Effector memory CD8-positive, alpha-beta T cell (primary cell): Measurements from ENCODE around the gene SNX32.

Experiments used
- ATAC-seq: fragments of 150-1000 bp; cut with Tn5 transposase; replicated peaks from 2 replicates; pipeline ENCODE4 v1.10.0; 2021; ENCODE audit warnings: mild to moderate bottlenecking, moderate library complexity
- DNase-seq, 3 experiments: peaks; one replicate each; pipeline ENCODE4 v3.0.0; 2021
- H3K27ac Mint-ChIP-seq, 2 donors: one replicate each; pipeline ENCODE4 v1.8.0; 2022; ENCODE audit warnings: mild to moderate bottlenecking in 2 of 2, mixed read lengths in 2 of 2, moderate library complexity in 2 of 2
- H3K27me3 Mint-ChIP-seq, 2 donors: one replicate each; pipeline ENCODE4 v1.8.0; 2022; ENCODE audit warnings: mixed read lengths in 2 of 2
- H3K36me3 Mint-ChIP-seq: one replicate; pipeline ENCODE4 v1.8.0; 2022; ENCODE audit warnings: mild to moderate bottlenecking, moderate library complexity, mixed read lengths; ENCODE audit not compliant: insufficient read depth
- H3K4me1 Mint-ChIP-seq, 2 donors: one replicate each; pipeline ENCODE4 v1.8.0; 2022; ENCODE audit warnings: low read depth in 2 of 2, mixed read lengths in 2 of 2
- H3K4me3 Mint-ChIP-seq, 2 donors: one replicate each; pipeline ENCODE4 v1.8.0; 2022; ENCODE audit warnings: mild to moderate bottlenecking in 2 of 2, mixed read lengths in 2 of 2, moderate library complexity in 2 of 2
- H3K9me3 Mint-ChIP-seq, 2 donors: one replicate each; pipeline ENCODE4 v1.8.0; 2022; ENCODE audit warnings: mixed read lengths in 2 of 2

The SNX32 gene

GRCh38 chr11:65808744-65809341 is 24.9 kb upstream of the SNX32 start:
- H3K4me1 Mint-ChIP-seq = no peaks in the 10 kb centered on the region
- ATAC-seq (no peak), DNase-seq (no peak)
- peaks cover 18 to 31% of the 10 kb centered on the region in 2 donors for H3K27me3 Mint-ChIP-seq
- H3K9me3 Mint-ChIP-seq = no peaks in the 10 kb centered on the region
- peak overlapping the region in 1 of 2 donors; percentile 25 for H3K27ac Mint-ChIP-seq
- H3K36me3 Mint-ChIP-seq = no peaks in the 10 kb centered on the region
- no peak overlapping the region for H3K4me3 Mint-ChIP-seq

GRCh38 chr11:65809496-65809895 is 24.3 kb upstream of the SNX32 start:
- H3K4me1 Mint-ChIP-seq = no peaks in the 10 kb centered on the region

GRCh38 chr11:65810046-65810868 is 23.5 kb upstream of the SNX32 start:
- H3K27me3 Mint-ChIP-seq = peaks cover 8 to 20% of the 10 kb centered on the region in 2 donors
- no peaks in the 10 kb centered on the region for H3K36me3 Mint-ChIP-seq
- peak; percentile 57 for ATAC-seq
- no peaks in the 10 kb centered on the region for H3K9me3 Mint-ChIP-seq
- peak overlapping the region in 1 of 2 donors; percentile 49 for H3K27ac Mint-ChIP-seq
- no peak for DNase-seq
- no peaks in the 10 kb centered on the region for H3K4me1 Mint-ChIP-seq
- H3K4me3 Mint-ChIP-seq = no peak overlapping the region

More at GRCh38 chr11:65809496-65809895, 24.3 kb upstream of the SNX32 start:
- ATAC-seq = no peak
- Mint-ChIP-seq H3K27ac (no peak overlapping the region), H3K9me3 (no peaks in the 10 kb centered on the region), H3K36me3 (no peaks in the 10 kb centered on the region), H3K4me3 (no peak overlapping the region), H3K27me3 (peaks cover 11 to 24% of the 10 kb centered on the region in 2 donors)
- no peak for DNase-seq

- H3K9me3 Mint-ChIP-seq = no peaks in the 10 kb centered on the region
- peaks cover 8 to 20% of the 10 kb centered on the region in 2 donors for H3K27me3 Mint-ChIP-seq
- H3K4me3 Mint-ChIP-seq = no peak overlapping the region
- no peaks in the 10 kb centered on the region for H3K4me1 Mint-ChIP-seq
- no peaks in the 10 kb centered on the region for H3K36me3 Mint-ChIP-seq
- no peak overlapping the region for H3K27ac Mint-ChIP-seq
- DNase-seq = no peak
- no peak for ATAC-seq
These were observed 21.8 kb upstream of the SNX32 start for GRCh38 chr11:65811764-65812475.

DNA sequence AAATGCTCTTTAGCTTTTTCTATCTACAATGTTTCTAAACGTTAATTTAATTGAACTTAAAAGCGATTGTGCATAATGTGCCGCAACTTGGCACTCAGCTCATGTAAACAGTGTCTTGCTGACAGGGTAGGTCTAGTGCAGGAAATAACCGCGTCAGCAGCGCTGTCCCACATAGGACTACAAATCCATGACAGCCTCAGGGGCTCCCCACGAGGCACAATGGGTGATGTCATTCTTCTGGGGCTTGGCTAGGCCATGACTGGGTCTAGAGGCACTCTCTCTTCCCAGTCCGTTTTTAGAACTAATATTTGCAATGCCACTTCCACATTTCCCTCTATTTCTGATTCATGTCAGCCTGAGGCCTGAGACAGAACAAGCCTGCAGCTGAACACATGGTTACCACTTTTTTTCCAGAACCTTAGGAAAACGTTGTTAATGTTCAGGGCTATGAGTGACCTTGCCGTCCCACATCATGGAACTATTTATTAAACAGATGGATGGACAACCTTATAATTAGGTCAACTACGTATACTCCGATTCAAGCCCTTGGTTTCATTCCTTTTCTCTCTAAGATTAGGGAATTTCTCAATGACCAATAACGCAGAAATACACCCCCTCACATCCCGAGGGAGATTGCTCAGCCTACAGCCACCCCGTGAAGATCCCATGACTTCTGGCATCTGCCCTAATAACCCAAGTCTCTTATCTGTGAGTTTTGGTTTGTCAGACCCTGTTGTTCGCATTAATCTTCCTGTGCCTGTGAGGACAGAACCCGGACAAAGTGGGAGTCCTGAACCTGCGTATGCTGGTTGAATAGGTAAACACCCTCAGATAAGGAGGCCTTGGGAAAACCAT is 19.4 kb upstream of the SNX32 start:
- no peak for ATAC-seq
- peaks cover 4 to 7% of the 10 kb centered on the region in 2 donors for H3K4me1 Mint-ChIP-seq
- no peaks in the 10 kb centered on the region for H3K9me3 Mint-ChIP-seq
- H3K36me3 Mint-ChIP-seq = no peaks in the 10 kb centered on the region
- no peak for DNase-seq
- H3K4me3 Mint-ChIP-seq = no peak overlapping the region
- H3K27ac Mint-ChIP-seq = no peak overlapping the region
- peaks cover 0 to 9% of the 10 kb centered on the region in 2 donors for H3K27me3 Mint-ChIP-seq

- peaks cover 4 to 7% of the 10 kb centered on the region in 2 donors for H3K4me1 Mint-ChIP-seq
- no peak for DNase-seq
- no peak overlapping the region for H3K27ac Mint-ChIP-seq
- no peak for ATAC-seq
- H3K36me3 Mint-ChIP-seq = no peaks in the 10 kb centered on the region
- no peaks in the 10 kb centered on the region for H3K9me3 Mint-ChIP-seq
- peaks cover 0 to 9% of the 10 kb centered on the region in 2 donors for H3K27me3 Mint-ChIP-seq
- no peak overlapping the region for H3K4me3 Mint-ChIP-seq
These were observed 18.7 kb upstream of the SNX32 start for GRCh38 chr11:65814986-65815565.

- peak overlapping the region in 1 of 2 donors; percentile 23 for H3K27ac Mint-ChIP-seq
- peak overlapping the region; percentile 34 to 81 for H3K4me3 Mint-ChIP-seq
- DNase-seq = no peak
- ATAC-seq = no peak
- no peaks in the 10 kb centered on the region for H3K36me3 Mint-ChIP-seq
- peaks cover 4 to 7% of the 10 kb centered on the region in 2 donors for H3K4me1 Mint-ChIP-seq
- H3K27me3 Mint-ChIP-seq = no peaks in the 10 kb centered on the region
- no peaks in the 10 kb centered on the region for H3K9me3 Mint-ChIP-seq
These were observed 17.1 kb upstream of the SNX32 start for GRCh38 chr11:65816696-65817095.

GRCh38 chr11:65817312-65817834 is 16.4 kb upstream of the SNX32 start:
- H3K9me3 Mint-ChIP-seq = no peaks in the 10 kb centered on the region
- H3K27ac Mint-ChIP-seq = peak overlapping the region; percentile 67 to 88
- peaks cover 4 to 7% of the 10 kb centered on the region in 2 donors for H3K4me1 Mint-ChIP-seq
- no peaks in the 10 kb centered on the region for H3K36me3 Mint-ChIP-seq
- H3K27me3 Mint-ChIP-seq = no peaks in the 10 kb centered on the region
- peak overlapping the region; percentile 77 to 81 for H3K4me3 Mint-ChIP-seq
- DNase-seq (no peak), ATAC-seq (no peak)

DNA sequence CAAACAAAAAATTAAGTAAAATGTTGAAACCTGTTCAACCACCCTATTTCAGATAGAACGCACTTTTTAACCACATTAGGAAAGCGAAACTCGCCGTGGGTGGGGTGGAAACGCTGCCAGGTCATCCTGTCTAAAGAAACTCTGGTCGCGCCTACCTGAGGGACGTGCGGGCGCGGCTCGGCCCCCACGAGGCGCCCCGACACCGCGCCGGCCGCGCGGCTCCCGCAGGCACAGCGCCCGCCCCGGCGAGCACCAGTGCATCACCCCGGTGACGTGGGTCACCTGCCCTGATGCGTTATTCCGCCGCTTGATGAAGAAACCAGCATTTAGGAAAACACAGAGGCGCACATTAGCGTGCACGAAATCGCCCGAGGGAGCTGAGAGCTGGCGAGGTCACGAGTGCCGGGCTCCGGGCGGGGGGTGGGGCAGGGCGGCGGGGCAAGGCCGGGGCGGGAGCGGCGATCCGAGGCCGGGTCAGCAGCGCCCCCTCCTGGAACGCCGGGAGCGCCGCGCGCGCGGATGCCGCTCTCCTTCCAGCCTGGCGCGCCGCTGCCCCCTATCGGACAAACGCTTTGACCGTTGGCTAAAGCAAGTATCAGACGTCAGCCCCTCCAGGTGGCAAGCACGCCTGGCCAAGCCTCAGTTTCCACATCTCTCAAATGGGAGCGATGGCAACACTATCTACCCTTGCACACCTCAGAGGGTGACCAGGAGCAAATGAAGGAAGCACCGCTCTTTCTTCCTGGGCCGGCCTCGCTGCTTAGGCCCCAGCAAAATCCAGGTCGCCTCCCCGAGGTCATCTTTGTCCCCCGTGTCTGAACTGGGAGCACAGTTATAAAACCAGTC is 15.7 kb upstream of the SNX32 start:
- Mint-ChIP-seq H3K36me3 (no peaks in the 10 kb centered on the region), H3K27ac (peak overlapping the region; percentile 67 to 88), H3K27me3 (no peaks in the 10 kb centered on the region), H3K4me1 (peaks cover 4 to 7% of the 10 kb centered on the region in 2 donors), H3K9me3 (no peaks in the 10 kb centered on the region), H3K4me3 (peak overlapping the region; percentile 77 to 81)
- peak; percentile 93 to 96 (median 96) for DNase-seq
- peak; percentile 94 for ATAC-seq

DNA sequence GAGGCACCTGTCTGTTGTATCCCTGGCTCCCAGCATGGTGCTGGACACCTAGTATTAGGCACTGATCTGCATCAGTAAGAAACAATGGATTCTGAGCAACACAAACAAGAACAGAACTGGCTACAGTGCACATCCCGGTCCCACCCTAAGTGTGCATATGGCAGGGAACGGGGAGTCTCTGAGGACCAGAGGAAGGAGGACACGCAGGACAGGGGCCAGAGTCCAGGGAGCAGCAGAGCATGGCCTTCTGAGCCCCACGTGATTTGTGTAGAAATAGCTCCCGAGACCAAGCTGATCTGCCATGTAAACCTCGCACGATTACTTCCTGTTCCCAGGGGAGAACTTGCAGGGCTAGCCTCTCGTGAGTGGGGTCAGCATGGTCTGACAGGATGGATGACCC is 12.7 kb upstream of the SNX32 start:
- Mint-ChIP-seq H3K27me3 (no peaks in the 10 kb centered on the region), H3K36me3 (no peaks in the 10 kb centered on the region), H3K4me3 (no peak overlapping the region), H3K9me3 (no peaks in the 10 kb centered on the region), H3K4me1 (peaks cover 4 to 7% of the 10 kb centered on the region in 2 donors), H3K27ac (no peak overlapping the region)
- DNase-seq = no peak
- no peak for ATAC-seq

- ATAC-seq (no peak), DNase-seq (no peak)
- no peak overlapping the region for H3K4me3 Mint-ChIP-seq
- no peaks in the 10 kb centered on the region for H3K4me1 Mint-ChIP-seq
- H3K9me3 Mint-ChIP-seq = no peaks in the 10 kb centered on the region
- H3K36me3 Mint-ChIP-seq = no peaks in the 10 kb centered on the region
- H3K27me3 Mint-ChIP-seq = no peaks in the 10 kb centered on the region
- no peak overlapping the region for H3K27ac Mint-ChIP-seq
These were observed 10.8 kb upstream of the SNX32 start for GRCh38 chr11:65822776-65823528.
